H1 (cell line): Measurements from ENCODE around the gene VPREB1.

Source experiments
- CTCF ChIP-seq, 3 experiments: IDR thresholded peaks; 1 replicate in 2 of 3; 2 replicates in 1 of 3; pipeline versions ENCODE4 v1.5.1 to v1.6.1; 2011; ENCODE audit warnings: low read length in 3 of 3, mild to moderate bottlenecking in 3 of 3, inconsistent platforms in 2 of 3, low read depth in 1 of 3, moderate library complexity in 1 of 3; ENCODE audit not compliant: insufficient read depth in 1 of 3; ENCODE audit errors: control extremely low read depth in 1 of 3
- POLR2A ChIP-seq, 2 experiments: IDR thresholded peaks; 1 replicate in 1 of 2; 2 replicates in 1 of 2; pipeline ENCODE4 v1.6.1; 2011; ENCODE audit warnings: low read depth in 2 of 2, low read length in 2 of 2, mild to moderate bottlenecking in 2 of 2; ENCODE audit errors: control extremely low read depth in 1 of 2
- USF2 ChIP-seq: IDR thresholded peaks from 2 replicates; pipeline ENCODE4 v1.6.1; 2011; ENCODE audit warnings: low read length, improper control_type of control experiment
- TF ChIP-seq, protein P1 (sequence below): IDR thresholded peaks from 2 replicates; pipeline ENCODE4 v1.6.1; 2012; ENCODE audit warnings: inconsistent platforms

- TF ChIP-seq CTCF (IDR thresholded peaks at IDR 0.05; ENCODE audit: control extremely low read depth in 1 of 3, insufficient read depth in 1 of 3, low read depth in 1 of 3, low read length in 3 of 3) (no peak), POLR2A (IDR thresholded peaks at IDR 0.05; ENCODE audit: control extremely low read depth in 1 of 2, low read depth in 2 of 2, low read length in 2 of 2) (no peak), USF2 (no peak)
- TF ChIP-seq, protein P1, sequence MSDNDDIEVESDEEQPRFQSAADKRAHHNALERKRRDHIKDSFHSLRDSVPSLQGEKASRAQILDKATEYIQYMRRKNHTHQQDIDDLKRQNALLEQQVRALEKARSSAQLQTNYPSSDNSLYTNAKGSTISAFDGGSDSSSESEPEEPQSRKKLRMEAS = no peak
Measured at GRCh38 chr22:22244316-22245250, at the start of gene VPREB1.
